Calu3 (cell line): ENCODE measurements around the gene FGF13. TPM values are rescaled to one million over a fixed set of nuclear protein-coding genes. Genes with fewer than 3 reads are reported as not detected.

Source experiments
- BruUV-seq: library from RNA; stranded (reverse); fragments of 400-500 nt; replicated peaks from 2 replicates; lab custom pipeline; 2021; lab: Mats Ljungman, UMichigan
- CTCF ChIA-PET: fragments of 300-600 bp; sonication (Branson Sonifier 250); formaldehyde crosslinking; loops from one replicate; lab custom pipeline; 2022; ENCODE audit warnings: antibody characterized with exemption; lab: Charles Lee
- DNase-seq: peaks from one replicate; pipeline ENCODE4 v3.0.0; 2022
- H3K27ac Mint-ChIP-seq: one replicate; pipeline ENCODE4 v1.8.0; 2022; ENCODE audit warnings: mixed read lengths; ENCODE audit not compliant: unreplicated experiment
- H3K27me3 Mint-ChIP-seq: one replicate; pipeline ENCODE4 v1.8.0; 2022; ENCODE audit warnings: mixed read lengths; ENCODE audit not compliant: unreplicated experiment
- H3K36me3 Mint-ChIP-seq: one replicate; pipeline ENCODE4 v1.8.0; 2022; ENCODE audit warnings: mild to moderate bottlenecking, moderate library complexity, mixed read lengths; ENCODE audit not compliant: insufficient read depth, unreplicated experiment
- H3K4me1 Mint-ChIP-seq: one replicate; pipeline ENCODE4 v1.8.0; 2022; ENCODE audit warnings: mild to moderate bottlenecking, low read depth, mixed read lengths; ENCODE audit not compliant: unreplicated experiment
- H3K4me3 Mint-ChIP-seq: one replicate; pipeline ENCODE4 v1.8.0; 2022; ENCODE audit warnings: mild to moderate bottlenecking, low read depth, moderate library complexity, mixed read lengths; ENCODE audit not compliant: unreplicated experiment
- H3K9me3 Mint-ChIP-seq: one replicate; pipeline ENCODE4 v1.8.0; 2022; ENCODE audit warnings: low read depth, mixed read lengths; ENCODE audit not compliant: unreplicated experiment
- CTCF ChIP-seq: fragments of 200-600 bp; IDR thresholded peaks from one replicate; pipeline ENCODE4 v1.8.0; 2022; ENCODE audit warnings: antibody characterized with exemption; ENCODE audit not compliant: unreplicated experiment
- intact Hi-C: fragments of 100-400 bp; cut with micrococcal nuclease; formaldehyde crosslinking; loops from one replicate; pipeline ENCODE4 v1.10.0; 2022; ENCODE audit not compliant: unreplicated experiment
- total RNA-seq: library from RNA; stranded (reverse); gene quantifications from 2 replicates; pipeline ENCODE4 v1.2.3, GENCODE V29; 2022

The FGF13 gene
- total RNA-seq, 1 experiment from 2014 or later = not detected

DNA sequence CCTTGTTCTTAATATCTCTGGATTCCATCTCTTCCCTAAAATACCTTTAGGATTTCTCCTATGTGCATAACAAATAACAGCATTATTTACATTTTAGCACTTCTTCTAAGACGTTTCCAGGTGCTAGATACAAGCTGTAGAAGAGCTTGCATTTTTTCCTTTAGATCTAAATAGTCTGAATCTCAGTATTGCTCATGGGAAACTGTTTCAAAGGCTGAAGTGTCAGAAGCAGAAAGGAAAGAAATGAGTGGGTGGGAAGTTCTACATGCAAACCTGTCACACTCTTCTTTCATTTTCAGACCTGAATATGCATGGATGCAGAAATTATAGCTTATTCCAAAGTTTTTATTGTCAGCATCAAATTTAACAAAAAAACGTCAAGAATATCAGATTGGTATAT, 41.8 kb downstream of the FGF13 start:
- intact Hi-C loops = loop anchor here (5.0 kb wide), 1 partner anchor 518 kb away; no protein-coding TSS in a partner anchor
- no peak overlapping the region for H3K27ac Mint-ChIP-seq
- H3K4me1 Mint-ChIP-seq = no peaks in the 10 kb centered on the region
- CTCF ChIA-PET = no interaction called here
- no TSS peak for BruUV-seq
- no peaks in the 10 kb centered on the region for H3K9me3 Mint-ChIP-seq
- no peak for TF ChIP-seq CTCF
- no peaks in the 10 kb centered on the region for H3K27me3 Mint-ChIP-seq
- no peaks in the 10 kb centered on the region for H3K36me3 Mint-ChIP-seq
- no peak for DNase-seq
- H3K4me3 Mint-ChIP-seq = no peak overlapping the region

- Mint-ChIP-seq H3K36me3 (no peaks in the 10 kb centered on the region), H3K27ac (no peak overlapping the region), H3K9me3 (peaks cover 3% of the 10 kb centered on the region), H3K4me1 (no peaks in the 10 kb centered on the region), H3K4me3 (no peak overlapping the region), H3K27me3 (no peaks in the 10 kb centered on the region)
- BruUV-seq = no TSS peak
- DNase-seq = no peak
- CTCF ChIA-PET = no interaction called here
- intact Hi-C loops = no loop called here
- TF ChIP-seq CTCF = no peak
Measured at GRCh38 chrX:138664466-138664865, 47.1 kb downstream of the FGF13 start.

GRCh38 chrX:138664016-138664415, 47.5 kb downstream of the FGF13 start:
- no TSS peak for BruUV-seq
- Mint-ChIP-seq H3K27ac (no peak overlapping the region), H3K4me1 (no peaks in the 10 kb centered on the region), H3K27me3 (no peaks in the 10 kb centered on the region), H3K36me3 (no peaks in the 10 kb centered on the region), H3K4me3 (no peak overlapping the region), H3K9me3 (peaks cover 3% of the 10 kb centered on the region)
- TF ChIP-seq CTCF = no peak
- DNase-seq = no peak
- CTCF ChIA-PET = no interaction called here
- intact Hi-C loops = no loop called here

GRCh38 chrX:138651494-138651893, 60.0 kb downstream of the FGF13 start:
- CTCF ChIA-PET = interaction anchor here (0.6 kb wide), 1 partner anchor 868 kb away, joined by 3 read pairs; no protein-coding TSS in a partner anchor
- TF ChIP-seq CTCF = no peak
- no peaks in the 10 kb centered on the region for H3K36me3 Mint-ChIP-seq
- H3K27me3 Mint-ChIP-seq = no peaks in the 10 kb centered on the region
- intact Hi-C loops = no loop called here
- H3K4me3 Mint-ChIP-seq = no peak overlapping the region
- no peaks in the 10 kb centered on the region for H3K4me1 Mint-ChIP-seq
- H3K27ac Mint-ChIP-seq = no peak overlapping the region
- H3K9me3 Mint-ChIP-seq = no peaks in the 10 kb centered on the region
- DNase-seq = no peak
- BruUV-seq = no TSS peak
